ENCODE data around the gene BCL2L15. TPM values are rescaled to one million over a fixed set of nuclear protein-coding genes. Genes with fewer than 3 reads are reported as not detected.
A peak's percentile ranks its signal among the peaks of the same experiment; 100 is the strongest.

Gene BCL2L15
- polyA plus RNA-seq, 6 donors from 2014 or later = 0.05 TPM; not detected in 4

DNA sequence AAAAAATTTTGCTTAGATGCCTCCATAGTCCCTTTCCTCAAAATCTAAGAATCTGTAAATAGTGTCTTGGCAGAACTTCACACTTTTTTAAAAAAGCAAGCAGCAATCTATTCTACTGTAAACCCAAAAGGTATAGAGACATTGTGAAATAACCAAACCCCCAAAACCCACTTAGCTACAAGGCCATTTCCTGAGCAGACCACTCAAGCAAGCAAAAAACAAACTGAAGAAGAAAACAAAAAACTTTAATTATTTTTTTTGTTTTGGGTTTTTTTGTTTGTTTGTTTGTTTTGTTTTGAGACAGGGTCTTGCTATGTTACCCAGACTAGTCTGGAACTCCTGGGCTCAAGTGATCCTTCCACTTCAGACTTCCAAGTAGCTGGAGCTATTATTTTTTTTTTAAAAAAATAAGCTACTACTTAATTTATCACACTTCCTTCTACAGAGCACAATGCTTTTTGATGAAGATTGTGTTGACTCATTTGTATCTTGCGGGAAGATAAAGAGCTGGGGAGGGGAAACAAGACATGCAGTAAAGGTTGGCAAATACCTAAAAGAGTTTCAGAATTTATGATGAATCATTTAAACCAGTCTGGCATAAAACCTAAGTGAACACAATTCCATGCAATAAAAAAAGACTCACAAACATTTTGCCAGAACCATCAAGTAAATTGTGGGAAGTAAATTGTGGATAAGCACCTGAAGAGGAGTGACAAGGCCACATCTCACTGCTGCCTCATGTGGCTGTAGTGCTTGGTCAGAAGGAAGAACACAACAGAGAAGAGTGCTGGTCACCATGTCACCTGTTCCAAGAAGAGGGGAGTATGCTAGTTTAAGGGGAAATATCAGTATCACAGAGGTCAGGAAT, 13.1 kb downstream of the BCL2L15 start:
- Mint-ChIP-seq H3K9me3 (no peaks in the 10 kb centered on the region), H3K4me3 (no peak overlapping the region), H3K27ac (peak overlapping the region in 4 of 6 donors; percentile 4 to 60 (median 20)), H3K27me3 (no peaks in the 10 kb centered on the region), H3K36me3 (no peaks in the 10 kb centered on the region), H3K4me1 (peaks cover 23 to 41% (median 35%) of the 10 kb centered on the region in 3 donors)
- ATAC-seq (ENCODE audit: low read depth in 2 of 2) (no peak), DNase-seq (no peak)

DNA sequence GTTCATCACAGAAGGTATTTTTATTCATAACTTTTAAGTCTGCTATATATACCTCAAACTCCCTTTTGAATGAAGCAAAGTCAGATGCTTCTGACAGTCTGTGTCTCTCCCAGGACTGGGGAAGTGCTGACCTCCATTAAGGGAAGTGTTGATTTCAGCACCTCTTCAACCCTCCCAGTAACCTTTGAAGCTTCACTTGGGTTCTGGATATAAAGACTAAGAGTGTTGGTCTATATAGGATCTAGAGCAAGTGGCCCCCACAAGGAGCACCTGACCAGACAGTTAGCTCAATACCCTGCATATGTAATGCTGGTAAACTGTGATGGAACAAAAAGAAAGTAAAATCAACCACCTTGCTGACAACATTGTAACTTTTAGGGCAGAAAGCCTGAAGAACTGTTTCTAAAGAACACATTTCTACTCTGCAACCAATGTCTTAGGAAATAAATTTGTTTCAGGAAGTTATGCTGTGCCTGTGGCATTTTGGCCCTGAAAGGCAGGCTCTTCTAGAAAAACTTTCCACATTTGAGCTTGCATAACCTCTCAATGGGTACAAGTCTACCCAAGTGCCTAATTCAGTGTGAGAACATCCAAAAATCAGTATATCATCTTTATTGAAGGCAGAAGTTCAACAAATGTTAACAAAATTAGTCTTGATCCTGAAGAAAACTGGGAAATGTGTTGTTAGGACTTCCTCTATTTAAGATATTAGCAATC, 15.0 kb downstream of the BCL2L15 start:
- Mint-ChIP-seq H3K9me3 (no peaks in the 10 kb centered on the region), H3K4me1 (peaks cover 32 to 60% (median 48%) of the 10 kb centered on the region in 3 donors), H3K36me3 (peaks cover 0 to 9% of the 10 kb centered on the region in 2 donors), H3K27me3 (no peaks in the 10 kb centered on the region), H3K4me3 (peak overlapping the region in 7 of 8 donors; percentile 79 to 95 (median 91)), H3K27ac (peak overlapping the region; percentile 91 to 97 (median 95))
- ATAC-seq (ENCODE audit: low read depth in 2 of 2) (peak; percentile 13 to 15), DNase-seq (peak; percentile 15)

DNA sequence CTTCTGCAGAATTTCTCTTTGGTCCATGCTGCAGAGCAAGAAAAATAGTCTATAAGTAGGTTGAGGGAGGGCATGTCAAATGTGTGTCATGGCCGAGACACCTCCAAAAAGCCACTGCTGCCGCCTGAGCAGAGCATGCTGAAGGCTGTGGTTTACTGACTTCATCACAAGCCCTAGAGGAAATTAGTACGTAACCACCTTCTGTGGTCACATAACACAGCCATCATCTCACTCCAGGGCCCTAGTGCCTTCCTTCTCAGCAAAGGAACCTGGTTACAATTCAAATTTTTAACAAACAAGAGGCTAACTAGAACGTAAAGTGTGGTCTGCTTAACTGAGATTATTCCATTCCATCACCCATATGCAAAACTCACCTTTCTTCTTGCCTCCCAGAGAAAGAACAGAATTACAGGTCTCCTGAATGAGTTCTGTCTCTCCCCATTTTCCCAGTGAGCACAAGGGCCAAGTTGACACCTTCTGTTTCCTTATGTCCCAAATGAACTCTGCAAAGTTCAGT, 15.7 kb downstream of the BCL2L15 start, which contains the start of gene PTPN22:
PTPN22 (minus strand) TSS at position 116 of the 517 bp plus-strand sequence.
- ATAC-seq (ENCODE audit: low read depth in 2 of 2) (peak; percentile 99), DNase-seq (peak; percentile 83)
- Mint-ChIP-seq H3K27ac (peak within 1 kb of the TSS; percentile 91 to 97 (median 95)), H3K36me3 (peaks cover 0 to 9% of the 10 kb centered on the region in 2 donors), H3K4me3 (peak within 1 kb of the TSS; percentile 79 to 95 (median 91)), H3K9me3 (no peaks in the 10 kb centered on the region), H3K4me1 (peaks cover 32 to 62% (median 48%) of the 10 kb centered on the region in 3 donors), H3K27me3 (no peaks in the 10 kb centered on the region)

DNA sequence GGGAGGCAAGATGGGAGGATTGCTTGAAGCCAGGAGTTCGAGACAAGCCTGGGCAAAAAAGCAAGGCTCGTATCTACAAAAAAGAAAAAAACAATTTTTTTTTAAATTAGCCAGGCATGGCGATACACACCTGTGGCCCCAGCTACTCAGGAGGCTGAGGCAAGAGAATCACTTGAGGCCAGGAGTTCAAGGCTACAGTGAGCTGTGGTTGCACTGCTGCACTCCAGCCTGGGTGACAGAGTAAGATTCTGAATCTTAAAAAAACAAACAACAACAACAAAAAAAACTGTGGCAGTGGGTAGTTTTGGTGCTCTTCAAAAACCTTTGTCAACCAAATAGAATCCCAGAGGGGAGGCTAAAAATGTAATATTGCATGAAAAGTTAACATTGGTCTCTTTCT, 16.6 kb downstream of the BCL2L15 start:
- DNase-seq (no peak), ATAC-seq (ENCODE audit: low read depth in 2 of 2) (no peak)
- peak overlapping the region; percentile 84 to 96 (median 92) for H3K27ac Mint-ChIP-seq
- peak overlapping the region; percentile 72 to 95 (median 91) for H3K4me3 Mint-ChIP-seq
- H3K27me3 Mint-ChIP-seq = no peaks in the 10 kb centered on the region
- peaks cover 0 to 9% of the 10 kb centered on the region in 2 donors for H3K36me3 Mint-ChIP-seq
- H3K4me1 Mint-ChIP-seq = peaks cover 32 to 65% (median 48%) of the 10 kb centered on the region in 3 donors
- no peaks in the 10 kb centered on the region for H3K9me3 Mint-ChIP-seq

DNA sequence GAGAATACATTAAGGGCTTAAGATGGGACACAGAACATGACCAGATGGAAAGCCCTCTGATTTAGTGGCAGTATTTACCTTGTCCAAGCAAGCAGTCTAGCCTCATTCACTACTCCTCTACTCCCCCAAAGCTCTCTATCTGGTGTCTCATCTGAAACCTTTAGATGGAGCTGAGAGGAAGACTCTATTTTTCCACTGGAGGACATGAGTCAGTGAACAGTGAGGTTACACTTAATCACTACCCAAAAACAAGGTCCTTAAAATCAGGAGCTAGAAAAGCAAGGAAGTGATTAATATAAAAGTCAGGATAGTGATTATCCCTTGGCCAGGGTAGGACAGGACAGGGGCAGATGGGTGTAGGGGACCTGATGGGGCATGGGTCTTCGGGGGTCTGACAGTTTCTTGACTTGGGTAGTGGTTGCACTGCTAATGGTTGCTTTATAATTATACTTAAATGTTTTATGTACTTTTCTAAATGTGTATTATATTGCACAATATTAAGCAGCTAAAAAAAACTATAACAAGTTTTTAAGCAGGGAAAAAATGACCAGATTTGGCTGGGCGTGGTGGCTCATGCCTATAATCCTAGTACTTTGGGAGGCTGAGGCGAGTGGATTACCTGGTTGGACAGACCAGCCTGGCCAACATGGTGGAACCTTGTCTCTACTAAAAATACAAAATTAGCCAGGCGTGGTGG, 18.8 kb downstream of the BCL2L15 start:
- Mint-ChIP-seq H3K4me3 (peak overlapping the region in 7 of 8 donors; percentile 5 to 80 (median 61)), H3K36me3 (peaks cover 0 to 9% of the 10 kb centered on the region in 2 donors), H3K4me1 (peaks cover 27 to 64% (median 39%) of the 10 kb centered on the region in 3 donors), H3K9me3 (no peaks in the 10 kb centered on the region), H3K27ac (peak overlapping the region in 5 of 6 donors; percentile 56 to 92 (median 81)), H3K27me3 (no peaks in the 10 kb centered on the region)
- DNase-seq = no peak
- ATAC-seq (ENCODE audit: low read depth in 2 of 2) = no peak

DNA sequence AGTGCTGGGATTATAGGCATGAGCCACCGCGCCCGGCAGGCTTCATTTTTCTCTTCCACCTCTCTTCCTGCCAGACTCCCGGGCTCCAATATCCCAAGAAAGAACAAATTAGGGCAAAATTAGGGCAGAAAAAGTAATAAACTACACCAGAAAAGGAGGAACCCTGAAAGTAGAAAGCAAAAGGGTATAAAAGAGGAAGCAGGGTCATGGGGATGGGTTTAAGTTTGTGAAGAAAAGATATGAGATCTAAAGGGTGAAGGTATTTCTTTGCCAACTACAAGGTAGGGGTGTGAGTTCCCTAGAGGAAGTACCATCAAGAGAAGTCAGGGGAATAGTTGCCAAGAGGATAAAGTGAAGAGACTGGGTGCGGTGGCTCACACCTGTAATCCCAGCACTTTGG, 25.7 kb downstream of the BCL2L15 start:
- H3K4me1 Mint-ChIP-seq = peaks cover 47 to 71% (median 58%) of the 10 kb centered on the region in 3 donors
- no peaks in the 10 kb centered on the region for H3K9me3 Mint-ChIP-seq
- ATAC-seq (ENCODE audit: low read depth in 2 of 2) (peak in 1 of 2 donors; percentile 20), DNase-seq (peak; percentile 29)
- peak overlapping the region; percentile 36 to 74 (median 53) for H3K4me3 Mint-ChIP-seq
- H3K27me3 Mint-ChIP-seq = no peaks in the 10 kb centered on the region
- H3K36me3 Mint-ChIP-seq = no peaks in the 10 kb centered on the region
- peak overlapping the region; percentile 81 to 97 (median 93) for H3K27ac Mint-ChIP-seq

DNA sequence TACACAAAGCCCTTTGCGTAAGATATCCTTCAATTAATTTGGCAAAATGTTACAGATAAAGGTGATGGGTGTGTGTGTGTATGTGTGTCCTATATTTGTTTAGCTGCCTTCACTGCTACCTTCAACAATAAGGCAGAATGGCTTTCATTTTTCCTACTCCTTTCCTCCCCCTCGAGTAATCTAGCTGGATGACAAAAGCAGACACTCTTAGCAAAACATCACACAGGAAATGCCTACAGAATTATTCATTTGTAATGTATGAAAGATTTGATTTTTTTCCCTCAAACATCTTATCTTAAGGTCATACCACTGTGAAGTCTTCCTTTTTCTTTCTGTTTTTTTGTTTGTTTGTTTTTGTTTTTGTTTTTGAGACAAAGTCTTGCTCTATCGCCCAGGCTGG, 26.5 kb downstream of the BCL2L15 start:
- Mint-ChIP-seq H3K4me1 (peaks cover 47 to 76% (median 58%) of the 10 kb centered on the region in 3 donors), H3K27me3 (no peaks in the 10 kb centered on the region), H3K9me3 (no peaks in the 10 kb centered on the region), H3K27ac (peak overlapping the region; percentile 41 to 97 (median 90)), H3K36me3 (no peaks in the 10 kb centered on the region), H3K4me3 (peak overlapping the region in 5 of 8 donors; percentile 38 to 89 (median 62))
- no peak for DNase-seq
- ATAC-seq (ENCODE audit: low read depth in 2 of 2) = no peak

DNA sequence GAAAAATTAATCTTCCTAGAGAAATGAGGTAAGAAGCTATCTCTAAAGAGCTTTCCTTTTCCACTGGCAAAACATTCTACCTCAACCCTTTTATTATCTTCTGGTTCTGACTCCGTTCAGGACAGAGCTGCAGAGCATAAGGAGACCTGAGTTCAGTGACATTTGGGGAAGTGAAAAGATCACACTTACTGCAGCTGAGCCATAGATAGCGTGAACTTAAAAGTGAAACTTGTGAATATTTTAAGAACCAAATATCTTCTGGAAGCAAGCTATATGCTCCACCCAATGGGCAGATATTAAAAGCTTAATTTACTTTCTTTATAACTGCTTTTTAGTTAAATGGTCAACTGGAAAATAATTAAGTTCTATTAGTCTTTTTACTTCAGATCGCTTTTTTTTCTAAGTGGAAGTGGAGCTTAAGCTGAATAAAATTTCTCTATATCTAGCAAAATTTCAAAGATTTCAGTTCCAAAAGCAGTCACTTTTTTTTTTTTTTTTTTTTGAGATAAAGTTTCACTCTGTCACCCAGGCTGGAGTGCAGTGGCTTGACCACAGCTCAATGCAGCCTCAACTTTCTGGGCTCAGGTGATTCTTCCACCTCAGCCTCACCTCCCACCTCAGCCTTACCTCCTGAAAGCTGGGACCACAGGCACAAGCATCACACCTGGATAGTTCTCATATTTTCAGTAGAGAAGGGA, 27.8 kb downstream of the BCL2L15 start:
- DNase-seq = peak; percentile 67
- H3K27me3 Mint-ChIP-seq = no peaks in the 10 kb centered on the region
- H3K9me3 Mint-ChIP-seq = no peaks in the 10 kb centered on the region
- peaks cover 0 to 3% of the 10 kb centered on the region in 2 donors for H3K36me3 Mint-ChIP-seq
- peak overlapping the region; percentile 62 to 91 (median 84) for H3K4me3 Mint-ChIP-seq
- H3K4me1 Mint-ChIP-seq = peaks cover 47 to 72% (median 58%) of the 10 kb centered on the region in 3 donors
- peak overlapping the region; percentile 81 to 97 (median 93) for H3K27ac Mint-ChIP-seq
- ATAC-seq (ENCODE audit: low read depth in 2 of 2) = peak; percentile 84

DNA sequence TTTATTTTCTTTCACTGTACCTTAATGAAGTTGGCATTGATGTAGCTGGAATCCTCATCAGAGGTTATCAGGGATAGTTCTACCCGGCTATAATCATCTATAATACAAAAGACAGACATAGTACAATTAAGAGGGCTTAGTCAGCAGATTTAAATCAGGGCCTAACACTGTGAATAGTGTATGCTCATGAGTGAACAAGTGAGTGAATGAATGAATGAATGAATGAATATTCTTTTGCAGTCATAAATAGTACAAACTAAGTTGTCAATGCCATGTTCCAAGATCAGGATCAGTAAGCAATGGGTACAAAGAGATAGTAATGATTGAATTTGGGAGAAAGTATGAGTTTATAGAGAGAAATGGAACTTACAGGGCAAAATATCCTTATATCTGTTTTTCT, 28.4 kb downstream of the BCL2L15 start:
- no peak for DNase-seq
- ATAC-seq (ENCODE audit: low read depth in 2 of 2) = no peak
- Mint-ChIP-seq H3K36me3 (peaks cover 0 to 9% of the 10 kb centered on the region in 2 donors), H3K27ac (peak overlapping the region in 5 of 6 donors; percentile 76 to 97 (median 93)), H3K4me1 (peaks cover 47 to 68% (median 58%) of the 10 kb centered on the region in 3 donors), H3K9me3 (no peaks in the 10 kb centered on the region), H3K4me3 (peak overlapping the region; percentile 30 to 91 (median 80)), H3K27me3 (no peaks in the 10 kb centered on the region)

DNA sequence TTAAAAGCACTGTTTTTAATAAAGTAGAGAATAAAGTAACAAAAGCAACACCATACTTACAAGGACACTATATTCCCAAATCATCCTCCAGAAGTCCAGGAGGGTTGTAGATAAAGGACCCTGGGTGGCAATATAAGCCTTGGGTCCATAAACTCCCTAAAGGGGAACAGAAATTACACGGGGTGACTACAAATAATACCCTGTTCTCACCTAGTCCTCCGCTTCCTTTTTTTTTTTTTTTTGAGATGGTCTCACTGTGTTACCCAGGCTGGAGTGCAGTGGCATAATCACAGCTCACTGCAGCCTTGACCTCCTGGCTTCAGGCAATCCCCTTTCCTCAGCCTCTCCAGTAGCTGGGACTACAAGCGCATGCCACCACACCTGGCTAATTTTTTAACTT, 29.0 kb downstream of the BCL2L15 start:
- H3K4me3 Mint-ChIP-seq = peak overlapping the region; percentile 30 to 91 (median 80)
- peak overlapping the region; percentile 66 to 97 (median 88) for H3K27ac Mint-ChIP-seq
- ATAC-seq (ENCODE audit: low read depth in 2 of 2) (peak; percentile 78 to 82), DNase-seq (peak; percentile 63)
- peaks cover 47 to 67% (median 58%) of the 10 kb centered on the region in 3 donors for H3K4me1 Mint-ChIP-seq
- H3K9me3 Mint-ChIP-seq = no peaks in the 10 kb centered on the region
- peaks cover 0 to 9% of the 10 kb centered on the region in 2 donors for H3K36me3 Mint-ChIP-seq
- H3K27me3 Mint-ChIP-seq = no peaks in the 10 kb centered on the region

DNA sequence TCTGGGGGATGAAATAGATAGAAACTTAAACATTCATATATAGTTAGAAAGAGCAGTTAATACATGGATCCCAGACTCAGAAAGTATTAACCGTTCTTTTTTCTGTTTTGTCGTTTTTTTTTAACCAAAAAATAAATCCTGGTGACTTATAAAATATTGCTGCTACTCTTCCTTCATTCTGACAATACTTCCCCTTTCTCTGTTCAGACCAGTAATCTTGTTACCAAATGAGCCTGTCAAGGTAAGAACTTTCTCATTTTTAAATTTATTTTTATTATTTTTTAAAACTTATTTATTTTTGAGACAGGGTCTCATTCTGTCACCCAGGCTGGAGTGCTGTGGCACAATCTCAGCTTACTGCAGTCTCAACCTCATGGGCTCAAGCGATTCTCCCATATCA, 29.6 kb downstream of the BCL2L15 start:
- H3K4me3 Mint-ChIP-seq = peak overlapping the region in 7 of 8 donors; percentile 62 to 91 (median 84)
- peak; percentile 25 for DNase-seq
- H3K36me3 Mint-ChIP-seq = peaks cover 0 to 9% of the 10 kb centered on the region in 2 donors
- H3K4me1 Mint-ChIP-seq = peaks cover 46 to 60% (median 55%) of the 10 kb centered on the region in 3 donors
- H3K27ac Mint-ChIP-seq = peak overlapping the region; percentile 66 to 95 (median 92)
- H3K9me3 Mint-ChIP-seq = no peaks in the 10 kb centered on the region
- peak in 1 of 2 donors; percentile 13 for ATAC-seq (ENCODE audit: low read depth in 2 of 2)
- H3K27me3 Mint-ChIP-seq = no peaks in the 10 kb centered on the region

DNA sequence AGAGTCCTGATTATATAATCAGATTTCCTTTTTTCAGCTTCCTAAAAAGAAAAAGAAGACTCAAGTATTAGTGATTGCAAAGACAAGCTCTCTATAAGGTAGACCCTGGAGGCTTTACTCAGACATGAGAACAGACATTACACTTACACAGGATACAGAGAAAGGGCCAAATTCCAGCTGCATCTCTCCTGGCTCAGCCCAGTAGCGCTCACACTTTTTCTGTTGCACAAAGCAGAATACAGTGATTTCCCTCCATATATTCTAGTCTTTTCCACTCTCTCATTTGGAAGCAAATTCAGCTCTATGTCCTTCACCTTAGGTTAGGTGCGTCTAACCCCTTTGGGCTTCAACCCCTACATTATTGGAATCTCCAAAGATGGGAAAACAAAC, 31.0 kb downstream of the BCL2L15 start:
- Mint-ChIP-seq H3K9me3 (no peaks in the 10 kb centered on the region), H3K27me3 (no peaks in the 10 kb centered on the region), H3K36me3 (peaks cover 0 to 9% of the 10 kb centered on the region in 2 donors), H3K4me3 (no peak overlapping the region), H3K4me1 (peaks cover 34 to 47% (median 41%) of the 10 kb centered on the region in 3 donors), H3K27ac (peak overlapping the region in 4 of 6 donors; percentile 33 to 77 (median 62))
- ATAC-seq (ENCODE audit: low read depth in 2 of 2) = no peak
- DNase-seq = no peak

Data from naive B cell (primary cell).